Stomach smooth muscle (tissue), 2 donors: Measurements from ENCODE around the gene IREB2.

Source experiments
- H3K27ac ChIP-seq: one replicate; pipeline ENCODE4 v1.7.0; 2013; ENCODE audit warnings: mild to moderate bottlenecking, low read length, inconsistent platforms
- H3K27me3 ChIP-seq, 2 donors: one replicate each; pipeline ENCODE4 v1.7.0; 2013; ENCODE audit warnings: low read length in 2 of 2; ENCODE audit not compliant: insufficient read depth in 2 of 2, control insufficient read depth in 1 of 2
- H3K36me3 ChIP-seq, 2 donors: one replicate each; pipeline ENCODE4 v1.7.0; 2013; ENCODE audit warnings: low read length in 2 of 2; ENCODE audit not compliant: control insufficient read depth in 2 of 2, insufficient read depth in 2 of 2
- H3K4me1 ChIP-seq: one replicate; pipeline ENCODE4 v1.7.0; 2013; ENCODE audit warnings: low read length; ENCODE audit not compliant: control insufficient read depth, insufficient read depth
- H3K4me3 ChIP-seq, 2 donors: one replicate each; pipeline ENCODE4 v1.7.0; 2013; ENCODE audit warnings: low read length in 2 of 2
- H3K9ac ChIP-seq, 2 donors: one replicate each; pipeline ENCODE4 v1.7.0; 2013; ENCODE audit warnings: low read length in 2 of 2, mild to moderate bottlenecking in 1 of 2
- H3K9me3 ChIP-seq, 2 donors: one replicate each; pipeline ENCODE4 v1.7.0; 2013; ENCODE audit warnings: low read length in 2 of 2; ENCODE audit not compliant: control insufficient read depth in 2 of 2
- donor health status: healthy.
- donor health status: Pancreatic carcinoma.

IREB2 gene

GRCh38 chr15:78420220-78420619, 17.8 kb upstream of the IREB2 start:
- Histone ChIP-seq H3K9me3 (no peaks in the 10 kb centered on the region), H3K27ac (no peak overlapping the region), H3K4me1 (peaks cover 3% of the 10 kb centered on the region), H3K4me3 (no peak overlapping the region), H3K36me3 (no peaks in the 10 kb centered on the region), H3K9ac (no peak overlapping the region), H3K27me3 (no peaks in the 10 kb centered on the region)

GRCh38 chr15:78420766-78421165, 17.2 kb upstream of the IREB2 start:
- no peak overlapping the region for H3K4me3 ChIP-seq
- H3K9me3 ChIP-seq, result no peaks in the 10 kb centered on the region
- no peaks in the 10 kb centered on the region for H3K27me3 ChIP-seq
- H3K4me1 ChIP-seq, result peaks cover 3% of the 10 kb centered on the region
- no peak overlapping the region for H3K27ac ChIP-seq
- no peak overlapping the region for H3K9ac ChIP-seq
- no peaks in the 10 kb centered on the region for H3K36me3 ChIP-seq

GRCh38 chr15:78421238-78421965, 16.6 kb upstream of the IREB2 start:
- H3K27ac ChIP-seq, result no peak overlapping the region
- H3K9me3 ChIP-seq, result no peaks in the 10 kb centered on the region
- no peaks in the 10 kb centered on the region for H3K27me3 ChIP-seq
- no peak overlapping the region for H3K9ac ChIP-seq
- no peaks in the 10 kb centered on the region for H3K36me3 ChIP-seq
- H3K4me1 ChIP-seq, result peaks cover 3% of the 10 kb centered on the region
- H3K4me3 ChIP-seq, result no peak overlapping the region

GRCh38 chr15:78422571-78423340, 15.3 kb upstream of the IREB2 start:
- Histone ChIP-seq H3K9me3 (no peaks in the 10 kb centered on the region), H3K9ac (no peak overlapping the region), H3K4me3 (no peak overlapping the region), H3K4me1 (peaks cover 3% of the 10 kb centered on the region), H3K27me3 (no peaks in the 10 kb centered on the region), H3K36me3 (no peaks in the 10 kb centered on the region), H3K27ac (no peak overlapping the region)

GRCh38 chr15:78424673-78425072, 13.3 kb upstream of the IREB2 start:
- no peak overlapping the region for H3K9ac ChIP-seq
- H3K27me3 ChIP-seq, result peaks cover 3 to 4% of the 10 kb centered on the region in 2 donors
- H3K27ac ChIP-seq, result no peak overlapping the region
- peaks cover 3% of the 10 kb centered on the region for H3K4me1 ChIP-seq
- no peak overlapping the region for H3K4me3 ChIP-seq
- H3K9me3 ChIP-seq, result no peaks in the 10 kb centered on the region
- no peaks in the 10 kb centered on the region for H3K36me3 ChIP-seq

GRCh38 chr15:78425643-78426042, 12.4 kb upstream of the IREB2 start:
- no peaks in the 10 kb centered on the region for H3K36me3 ChIP-seq
- no peaks in the 10 kb centered on the region for H3K9me3 ChIP-seq
- H3K4me1 ChIP-seq, result peaks cover 3% of the 10 kb centered on the region
- no peak overlapping the region for H3K9ac ChIP-seq
- H3K27ac ChIP-seq, result no peak overlapping the region
- no peak overlapping the region for H3K4me3 ChIP-seq
- peaks cover 4 to 7% of the 10 kb centered on the region in 2 donors for H3K27me3 ChIP-seq

GRCh38 chr15:78426300-78426699, 11.7 kb upstream of the IREB2 start:
- no peak overlapping the region for H3K27ac ChIP-seq
- H3K27me3 ChIP-seq, result peaks cover 4 to 8% of the 10 kb centered on the region in 2 donors
- no peaks in the 10 kb centered on the region for H3K9me3 ChIP-seq
- H3K36me3 ChIP-seq, result no peaks in the 10 kb centered on the region
- H3K9ac ChIP-seq, result no peak overlapping the region
- peaks cover 3% of the 10 kb centered on the region for H3K4me1 ChIP-seq
- no peak overlapping the region for H3K4me3 ChIP-seq

- H3K4me1 ChIP-seq, result no peaks in the 10 kb centered on the region
- no peaks in the 10 kb centered on the region for H3K36me3 ChIP-seq
- H3K27me3 ChIP-seq, result peaks cover 4 to 8% of the 10 kb centered on the region in 2 donors
- H3K9ac ChIP-seq, result no peak overlapping the region
- no peak overlapping the region for H3K27ac ChIP-seq
- H3K4me3 ChIP-seq, result no peak overlapping the region
- H3K9me3 ChIP-seq, result no peaks in the 10 kb centered on the region
These were observed 10.1 kb upstream of the IREB2 start for GRCh38 chr15:78427953-78428352.

- no peaks in the 10 kb centered on the region for H3K4me1 ChIP-seq
- no peaks in the 10 kb centered on the region for H3K9me3 ChIP-seq
- no peak overlapping the region for H3K4me3 ChIP-seq
- no peak overlapping the region for H3K27ac ChIP-seq
- H3K36me3 ChIP-seq, result no peaks in the 10 kb centered on the region
- peaks cover 4 to 8% of the 10 kb centered on the region in 2 donors for H3K27me3 ChIP-seq
- H3K9ac ChIP-seq, result no peak overlapping the region
These were observed 8.5 kb upstream of the IREB2 start for GRCh38 chr15:78429477-78429876.

- H3K27me3 ChIP-seq, result peaks cover 4 to 8% of the 10 kb centered on the region in 2 donors
- H3K27ac ChIP-seq, result no peak overlapping the region
These were observed 6.1 kb upstream of the IREB2 start for GRCh38 chr15:78431955-78432354.

GRCh38 chr15:78432664-78433063, 5.4 kb upstream of the IREB2 start:
- Histone ChIP-seq H3K4me1 (peaks cover 5% of the 10 kb centered on the region), H3K36me3 (no peaks in the 10 kb centered on the region), H3K27me3 (peaks cover 4 to 8% of the 10 kb centered on the region in 2 donors), H3K9me3 (no peaks in the 10 kb centered on the region), H3K9ac (no peak overlapping the region), H3K4me3 (no peak overlapping the region), H3K27ac (no peak overlapping the region)

More at GRCh38 chr15:78431955-78432354, 6.1 kb upstream of the IREB2 start:
- Histone ChIP-seq H3K36me3 (no peaks in the 10 kb centered on the region), H3K9ac (no peak overlapping the region), H3K4me1 (peaks cover 2% of the 10 kb centered on the region), H3K4me3 (no peak overlapping the region), H3K9me3 (no peaks in the 10 kb centered on the region)
